ENCODE results near the gene CDK13.

The CDK13 gene

DNA sequence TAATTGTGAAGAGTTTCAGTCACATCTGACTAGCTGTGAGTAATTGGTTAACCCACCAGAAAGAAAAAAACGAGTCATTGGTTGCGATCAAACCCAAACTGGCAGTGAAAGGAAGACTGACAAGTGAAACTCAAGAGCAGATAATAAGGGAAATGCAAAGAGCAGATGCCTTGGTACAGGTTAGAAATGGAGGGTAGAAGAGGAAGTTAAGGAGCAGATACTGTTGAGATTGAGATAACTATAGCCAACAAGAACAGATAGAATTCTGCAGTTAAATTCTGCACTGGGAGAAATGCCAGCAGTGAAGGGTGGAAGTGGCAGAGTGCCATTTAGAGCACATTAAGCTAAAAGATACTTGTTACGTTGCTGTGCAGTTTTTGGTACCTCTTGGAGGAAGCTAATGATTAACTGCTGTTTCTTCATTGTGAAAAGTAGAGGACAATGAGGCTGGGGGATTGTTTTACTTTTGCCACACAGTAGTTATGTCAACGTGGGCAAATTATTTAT, 65.8 kb downstream of the CDK13 start:
- DNase-seq: no peak

DNA sequence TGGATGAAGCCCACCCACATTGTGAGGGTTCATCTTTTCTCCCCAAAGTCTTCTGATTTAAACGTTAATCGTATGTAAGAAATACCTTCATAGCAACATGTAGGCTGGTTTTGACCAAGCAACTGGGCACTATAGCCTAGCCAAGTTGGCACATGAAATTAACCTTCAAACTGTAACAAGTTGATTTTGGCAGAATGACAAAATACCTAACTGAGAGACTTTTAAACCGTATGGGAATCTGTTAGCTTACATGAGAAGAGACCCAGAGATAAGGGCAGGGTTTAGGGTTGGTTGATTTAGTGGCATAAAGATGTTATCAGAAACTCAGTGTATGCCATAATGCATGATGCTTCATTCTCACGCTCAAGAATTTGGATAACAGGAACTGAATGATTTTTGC, 69.5 kb downstream of the CDK13 start:
- DNase-seq: no peak

DNA sequence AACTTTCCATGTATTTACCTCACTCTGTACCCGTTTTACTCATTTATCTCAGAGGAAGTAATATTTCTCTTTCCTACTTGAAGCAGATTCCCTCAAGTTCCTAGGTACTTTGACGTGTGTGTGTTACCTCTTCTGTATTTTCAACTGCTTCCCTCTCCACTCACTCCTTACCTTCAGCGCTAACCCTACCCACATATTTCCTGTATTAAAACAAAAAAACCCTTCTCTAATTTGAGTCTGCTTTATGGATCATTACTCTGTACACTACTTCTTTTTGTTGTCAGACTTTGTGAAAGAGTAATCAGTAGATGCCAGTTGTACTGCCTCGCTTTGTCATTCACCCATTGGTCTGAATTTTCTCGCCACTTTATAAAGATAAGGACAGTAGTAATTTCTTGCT, 74.0 kb downstream of the CDK13 start:
- DNase-seq: no peak

DNA sequence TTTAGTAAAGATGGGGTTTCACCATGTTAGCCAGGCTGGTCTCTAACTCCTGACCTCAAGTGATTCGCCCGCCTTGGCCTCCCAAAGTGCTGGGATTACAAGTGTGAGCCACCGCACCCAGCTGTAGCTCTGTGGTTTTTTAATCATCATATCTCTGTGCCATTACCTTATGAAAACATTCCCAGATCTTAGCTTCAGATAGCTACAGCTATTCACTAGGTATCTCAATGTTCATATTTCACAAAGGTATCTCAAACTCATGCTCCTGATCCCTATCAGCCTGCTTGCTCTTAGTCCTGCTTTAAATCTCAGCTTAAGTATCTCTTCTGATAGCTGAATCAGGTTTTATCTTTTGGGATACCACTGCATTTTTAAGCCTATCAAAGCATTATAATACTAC, 74.8 kb downstream of the CDK13 start:
- no peak for DNase-seq

DNA sequence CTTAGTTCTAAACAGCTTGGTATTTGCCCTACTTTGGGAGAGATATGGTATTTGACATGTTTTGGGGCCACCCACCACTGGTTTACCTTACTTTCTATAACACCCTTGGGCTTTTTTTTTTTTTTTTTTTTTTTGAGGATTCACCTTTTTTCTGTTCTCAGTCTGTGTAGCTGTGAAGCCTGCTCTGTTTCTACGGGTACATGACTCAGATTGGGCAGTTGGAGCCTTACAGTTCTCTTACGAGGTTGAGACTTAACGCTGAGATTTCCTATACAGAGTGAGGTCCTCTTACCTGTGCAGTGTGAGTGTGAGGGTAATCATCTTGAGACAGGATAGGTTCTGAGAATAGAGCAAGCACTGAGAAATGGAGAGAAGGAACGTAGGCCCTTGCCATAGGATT, 77.5 kb downstream of the CDK13 start:
- no peak for DNase-seq

DNA sequence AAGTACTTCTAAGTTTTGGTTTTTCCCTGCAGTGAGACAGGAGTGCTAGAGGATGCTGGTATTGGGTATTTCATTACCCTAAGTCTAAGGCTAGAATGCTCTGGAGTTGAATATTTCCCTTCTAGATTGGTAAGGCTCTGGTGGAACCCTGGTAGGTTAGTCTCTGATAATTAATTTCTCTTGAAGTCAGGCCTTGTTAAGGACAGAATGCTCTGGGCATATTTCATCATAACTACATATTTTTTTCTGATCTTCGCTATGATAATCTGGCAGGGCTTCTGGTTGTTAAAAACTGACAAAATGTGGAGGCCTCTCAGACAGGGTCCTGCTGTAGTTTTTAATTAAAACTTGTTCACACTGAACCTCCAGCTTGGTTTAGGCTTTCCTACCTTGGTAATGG, 83.8 kb downstream of the CDK13 start:
- DNase-seq: no peak

DNA sequence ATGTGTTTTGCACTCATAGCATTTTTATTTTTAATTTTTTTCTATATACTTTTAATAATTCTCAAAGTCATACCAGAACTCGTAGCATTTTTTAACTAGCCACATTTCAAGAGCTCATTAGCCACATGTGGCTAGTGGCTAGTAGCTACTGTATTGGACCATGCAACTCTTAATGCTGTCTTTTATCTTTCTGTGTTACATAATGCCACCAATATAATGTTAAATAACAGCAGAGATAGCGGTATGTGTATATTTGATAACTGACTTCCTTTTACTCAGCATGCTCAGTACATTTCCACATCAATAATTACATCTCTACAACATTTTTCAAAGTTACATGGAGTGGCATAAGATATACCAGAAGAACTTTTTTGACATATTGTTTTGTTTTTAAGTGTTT, 91.4 kb downstream of the CDK13 start:
- no peak for DNase-seq

DNA sequence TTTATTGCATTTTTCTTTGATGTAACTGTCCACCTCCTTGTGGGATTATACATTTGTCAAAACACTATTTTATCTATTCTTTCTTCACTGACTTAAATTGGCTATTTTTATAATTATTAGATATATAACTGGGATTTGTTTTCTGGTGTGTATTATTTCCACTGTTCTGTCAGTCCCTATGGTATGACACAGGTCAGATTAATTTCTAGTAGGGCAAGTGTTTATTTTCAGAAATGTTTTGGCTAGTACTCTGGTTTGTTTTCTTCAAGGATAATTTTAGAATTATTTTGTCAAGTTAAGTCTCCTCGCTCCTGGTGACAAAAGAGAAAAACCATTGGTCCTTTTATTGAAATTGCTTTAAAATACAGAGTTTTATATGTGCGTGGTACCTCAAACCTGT, 93.1 kb downstream of the CDK13 start:
- DNase-seq: no peak

DNA sequence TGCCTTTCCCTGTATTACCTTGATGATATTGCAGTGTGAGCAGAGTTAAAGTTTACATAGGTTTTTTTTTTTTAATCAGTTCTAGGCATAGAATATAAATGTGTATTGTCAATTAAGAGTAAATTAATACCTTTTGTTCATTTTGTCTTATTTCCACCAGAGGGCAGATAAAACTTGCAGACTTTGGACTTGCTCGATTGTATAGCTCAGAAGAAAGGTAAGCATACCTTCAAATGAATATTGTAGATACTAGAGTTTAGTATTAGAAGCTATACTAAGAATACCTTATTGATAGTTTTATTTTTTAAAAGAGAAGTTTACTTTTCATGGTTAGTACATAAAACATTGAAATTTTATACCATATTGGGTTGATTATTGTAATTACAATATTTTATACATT, 97.6 kb downstream of the CDK13 start:
- DNase-seq: no peak

DNA sequence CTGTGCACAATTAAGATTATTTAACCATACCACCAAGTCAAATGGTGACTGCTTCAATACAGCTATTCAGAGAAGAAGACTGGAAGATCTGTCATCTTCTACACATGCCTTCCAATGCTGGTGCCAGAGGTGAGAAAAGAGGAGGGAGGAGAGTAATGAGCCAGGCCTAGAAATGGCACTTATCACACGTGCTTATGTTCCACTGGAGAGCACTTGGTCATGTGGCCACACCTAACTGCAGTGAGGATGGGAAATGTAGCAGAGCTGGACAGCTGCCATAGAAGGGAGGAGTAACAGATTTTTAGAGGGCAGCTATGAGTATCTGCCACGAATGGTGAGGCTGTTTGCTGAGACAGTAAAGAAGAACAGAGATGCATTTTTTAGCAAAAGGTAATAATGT, 107.2 kb downstream of the CDK13 start:
- DNase-seq: no peak

DNA sequence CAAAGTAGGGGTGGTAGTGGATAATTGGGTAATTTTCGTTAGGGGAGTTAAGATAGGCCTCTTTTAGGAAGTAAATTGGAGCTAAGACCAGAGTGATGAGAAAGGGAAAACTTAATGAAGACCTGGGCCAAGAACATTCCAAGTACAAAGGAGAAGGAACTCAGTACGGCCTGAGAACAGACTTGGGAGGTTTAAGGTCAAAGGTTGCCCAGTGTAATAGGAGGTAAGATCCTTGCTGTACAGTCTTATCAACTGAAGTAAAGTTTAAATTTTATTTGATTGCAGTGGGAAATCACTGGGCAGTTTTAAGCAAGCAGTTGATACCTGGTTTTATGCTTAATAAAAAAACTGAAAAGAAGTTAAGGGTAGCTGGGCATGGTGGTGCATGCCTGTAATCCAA, 108.0 kb downstream of the CDK13 start:
- DNase-seq: no peak

DNA sequence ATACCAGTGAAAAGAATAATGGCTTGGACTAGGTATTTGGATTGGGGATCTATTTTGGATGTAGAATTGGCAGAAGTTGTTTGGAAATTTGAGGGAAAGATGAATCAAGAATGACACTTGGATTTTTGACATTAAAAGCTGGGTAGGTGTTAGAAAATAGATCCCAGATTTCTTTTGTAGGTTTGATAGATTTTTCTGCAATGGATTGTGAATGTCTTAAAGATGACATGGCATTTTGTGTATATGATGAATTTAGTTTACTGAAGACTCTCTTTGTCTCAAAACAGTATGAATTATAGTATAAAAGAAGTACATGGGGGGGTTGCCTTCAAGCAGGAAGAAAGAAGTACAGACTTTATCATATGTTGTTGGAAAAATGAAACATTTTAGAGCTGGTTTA, 108.6 kb downstream of the CDK13 start:
- DNase-seq: no peak

DNA sequence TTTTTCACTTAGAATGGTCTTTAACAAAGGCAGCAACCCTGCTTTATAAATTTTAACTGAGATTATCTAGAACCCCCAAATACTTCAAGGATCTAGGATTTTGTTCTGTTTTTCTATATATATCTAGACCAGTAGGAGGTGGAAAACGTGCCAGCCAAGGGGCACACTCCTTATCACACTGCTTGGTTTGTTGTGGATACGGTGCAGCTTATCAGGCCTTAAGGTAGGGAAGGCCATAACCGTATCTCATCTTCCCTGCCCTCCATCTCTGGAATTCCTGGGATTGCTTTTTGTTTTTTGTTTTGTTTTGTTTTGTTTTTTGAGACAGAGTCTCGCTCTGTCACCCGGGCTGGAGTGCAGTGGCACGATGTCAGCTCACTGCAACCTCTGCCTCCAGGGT, 109.0 kb downstream of the CDK13 start:
- DNase-seq: no peak

DNA sequence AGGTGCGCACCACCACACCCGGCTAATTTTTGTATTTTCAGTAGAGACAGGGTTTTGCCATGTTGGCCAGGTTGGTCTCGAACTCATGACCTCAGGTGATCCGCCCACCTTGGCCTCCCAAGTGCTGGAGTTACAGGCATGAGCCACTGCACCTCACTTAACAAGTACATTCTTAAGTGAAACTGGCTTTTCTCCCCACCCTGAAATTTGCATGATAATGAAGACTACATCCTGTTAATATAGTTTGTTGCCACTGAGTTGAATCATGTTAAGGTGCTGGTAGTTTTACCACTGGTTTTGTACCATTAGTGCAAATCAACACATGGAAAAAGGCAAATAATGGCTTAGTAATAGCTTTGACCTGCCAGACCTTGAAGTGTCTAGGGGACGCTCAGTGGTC, 122.2 kb downstream of the CDK13 start:
- DNase-seq: no peak

DNA sequence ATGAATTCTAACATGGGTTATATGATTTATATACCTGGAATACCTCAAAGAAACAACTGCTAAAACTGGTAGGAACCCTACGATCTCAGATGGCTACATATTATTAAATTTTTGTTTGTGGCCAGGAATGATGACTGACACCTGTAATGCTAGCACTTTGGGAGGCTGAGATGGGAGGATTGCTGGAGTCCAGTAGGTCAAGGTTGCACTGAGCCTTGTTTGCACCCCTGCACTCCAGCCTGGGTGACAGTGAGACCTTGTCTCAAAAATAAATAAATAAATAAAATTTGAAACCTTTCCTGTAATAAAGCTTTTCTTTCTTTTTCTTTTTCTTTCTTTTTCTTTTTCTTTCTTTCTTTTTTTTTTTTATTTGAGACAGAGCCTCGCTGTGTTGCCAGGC, 123.2 kb downstream of the CDK13 start:
- no peak for DNase-seq

DNA sequence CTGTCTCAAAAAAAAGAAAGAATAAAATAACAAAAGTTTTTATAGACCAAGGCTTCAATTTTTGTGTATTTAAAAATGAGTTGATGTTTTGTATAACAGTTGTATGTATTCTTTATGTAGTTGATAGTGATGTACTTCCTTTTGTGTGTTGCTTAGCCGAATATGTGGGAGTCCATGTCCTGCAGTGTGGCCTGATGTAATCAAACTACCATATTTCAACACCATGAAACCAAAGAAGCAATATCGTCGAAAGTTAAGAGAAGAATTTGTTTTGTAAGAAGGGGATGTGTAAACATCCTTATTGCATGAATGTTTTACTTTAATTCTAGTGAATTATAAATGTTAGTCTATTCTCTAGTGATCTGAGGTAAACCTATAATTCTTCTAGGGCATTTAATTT, 127.8 kb downstream of the CDK13 start:
- no peak for DNase-seq

DNA sequence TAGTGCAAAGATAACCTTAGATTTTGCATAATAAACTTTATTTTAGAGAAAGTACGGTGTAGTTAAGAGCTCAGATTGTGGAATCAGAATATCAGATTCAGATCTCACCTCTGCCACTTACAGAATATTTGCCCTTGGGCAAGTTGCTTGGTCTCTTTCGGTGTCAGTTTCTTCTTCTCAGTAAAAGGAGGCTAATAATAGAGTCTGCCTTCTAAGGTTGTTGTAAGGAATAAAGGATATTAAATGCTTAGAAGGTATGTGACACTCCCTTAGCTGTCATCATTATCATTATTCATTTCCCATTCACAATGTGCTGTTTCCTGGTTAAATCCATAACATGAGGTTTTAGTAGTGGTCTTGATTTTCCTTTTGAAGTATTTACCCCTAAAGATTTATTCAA, 142.1 kb downstream of the CDK13 start:
- DNase-seq: no peak

DNA sequence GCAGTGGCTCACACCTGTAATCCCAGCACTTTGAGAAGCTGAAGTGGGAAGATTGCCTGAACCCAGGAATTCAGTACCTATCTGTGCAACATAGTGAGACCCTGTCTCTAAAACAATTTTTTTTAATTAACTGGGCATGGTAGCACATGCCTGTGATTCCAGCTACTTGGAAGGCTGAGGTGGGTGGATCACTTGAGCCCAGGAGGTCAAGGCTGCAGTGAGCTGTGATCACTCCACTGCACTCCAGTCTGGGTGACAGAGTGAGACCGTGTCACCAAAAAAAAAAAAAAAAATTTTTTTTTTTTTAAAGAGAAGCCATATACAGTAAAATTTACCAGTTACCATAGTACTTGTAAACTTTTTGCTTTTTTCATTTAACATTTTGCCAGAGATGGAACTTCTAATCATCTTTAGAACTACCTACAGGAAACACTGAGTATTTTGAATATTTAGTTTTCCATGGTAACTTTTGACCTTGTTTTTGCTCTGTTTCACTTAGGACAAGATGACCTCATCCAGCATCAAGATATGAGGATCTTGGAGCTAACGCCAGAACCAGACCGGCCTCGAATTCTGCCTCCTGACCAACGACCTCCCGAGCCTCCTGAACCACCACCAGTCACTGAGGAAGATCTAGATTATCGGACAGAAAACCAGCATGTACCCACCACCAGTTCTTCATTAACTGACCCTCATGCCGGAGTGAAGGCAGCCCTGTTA, 143.7 kb downstream of the CDK13 start:
- no peak for DNase-seq

DNA sequence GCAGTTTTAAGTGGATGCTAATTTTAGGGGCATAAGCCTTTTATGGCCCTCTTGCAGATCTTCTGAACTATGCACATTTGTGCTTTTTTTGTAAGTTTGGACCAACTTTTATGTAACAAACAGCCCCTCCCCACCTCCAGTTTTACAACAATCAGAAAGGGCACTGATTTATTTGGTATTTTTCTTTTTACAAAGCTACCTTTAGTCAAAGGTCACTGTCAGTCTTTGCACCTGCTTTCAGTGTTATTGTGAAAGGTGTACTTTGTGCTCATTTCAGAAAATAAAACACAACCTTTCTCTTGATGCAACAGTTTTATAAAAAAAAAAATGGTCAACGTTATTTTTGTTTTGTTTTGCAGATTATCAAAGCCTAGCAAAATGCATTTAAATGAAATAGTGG, 145.2 kb downstream of the CDK13 start:
- no peak for DNase-seq

DNA sequence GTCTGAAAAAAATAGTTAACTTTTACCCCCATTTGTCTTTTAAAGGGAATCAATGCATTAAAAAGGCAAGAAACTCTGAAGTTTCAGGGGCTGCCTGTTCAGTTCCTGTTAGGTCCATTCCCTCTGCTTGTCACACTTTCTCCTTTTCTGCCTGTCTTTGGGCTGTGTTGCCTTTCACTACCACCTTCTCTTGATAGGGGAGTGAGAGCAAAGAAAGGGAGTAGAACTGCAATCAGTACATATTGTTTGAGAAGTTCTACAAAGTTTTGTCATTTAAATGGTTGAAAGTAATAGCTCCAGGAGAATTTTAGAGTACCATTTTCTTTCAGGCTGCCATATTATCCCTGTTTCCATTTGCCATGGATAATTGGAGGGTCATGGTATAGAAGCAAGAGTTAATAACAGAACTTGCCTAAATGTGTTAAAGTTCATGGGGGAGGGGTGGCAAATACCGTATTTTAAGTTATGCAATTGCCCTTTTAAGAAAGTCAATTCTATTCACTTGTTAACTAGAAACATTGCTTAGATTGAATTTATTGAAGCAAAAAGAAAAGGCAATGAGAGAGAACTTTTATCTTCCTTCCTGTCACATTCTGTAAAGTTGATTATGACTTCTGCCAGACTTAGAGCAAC, 145.8 kb downstream of the CDK13 start:
- no peak for DNase-seq

DNA sequence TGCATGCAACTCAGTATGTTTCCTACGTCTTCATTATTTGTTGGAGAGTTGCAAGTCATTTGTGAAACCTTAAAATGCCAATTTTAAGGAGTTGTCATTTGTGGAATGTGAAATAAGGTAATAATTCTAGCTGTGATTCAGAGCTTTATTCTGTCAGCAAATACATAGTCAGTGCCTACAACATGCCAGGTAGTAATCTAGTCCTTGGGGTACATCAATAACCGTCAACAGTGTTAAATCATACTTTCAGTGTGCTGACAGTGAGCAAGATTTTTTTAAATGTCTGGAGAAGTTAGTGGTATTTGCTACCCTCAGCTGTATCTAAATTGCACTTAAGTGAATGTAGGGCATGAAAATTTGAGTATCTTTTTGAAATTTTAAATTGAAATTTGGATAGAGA, 147.7 kb downstream of the CDK13 start:
- no peak for DNase-seq

DNA sequence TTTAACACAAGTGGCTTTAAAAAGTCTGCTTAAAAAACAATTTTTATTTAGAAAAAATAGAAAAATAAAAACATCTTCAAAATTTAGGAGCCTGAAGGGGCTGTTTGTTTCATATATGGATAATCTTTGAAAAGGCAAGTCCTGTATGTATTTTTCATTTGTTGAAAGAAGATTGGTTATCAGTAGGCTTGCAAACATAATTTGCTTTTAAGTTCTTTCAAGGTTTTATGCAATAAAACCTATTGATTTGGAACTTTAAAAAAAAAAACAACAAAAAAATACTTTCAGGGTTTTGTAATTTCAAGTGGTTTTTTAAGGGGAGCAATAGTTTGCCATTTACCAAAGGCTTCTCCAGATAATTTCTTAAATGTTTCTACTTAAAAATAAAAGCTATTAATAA, 148.8 kb downstream of the CDK13 start:
- DNase-seq: no peak

DNA sequence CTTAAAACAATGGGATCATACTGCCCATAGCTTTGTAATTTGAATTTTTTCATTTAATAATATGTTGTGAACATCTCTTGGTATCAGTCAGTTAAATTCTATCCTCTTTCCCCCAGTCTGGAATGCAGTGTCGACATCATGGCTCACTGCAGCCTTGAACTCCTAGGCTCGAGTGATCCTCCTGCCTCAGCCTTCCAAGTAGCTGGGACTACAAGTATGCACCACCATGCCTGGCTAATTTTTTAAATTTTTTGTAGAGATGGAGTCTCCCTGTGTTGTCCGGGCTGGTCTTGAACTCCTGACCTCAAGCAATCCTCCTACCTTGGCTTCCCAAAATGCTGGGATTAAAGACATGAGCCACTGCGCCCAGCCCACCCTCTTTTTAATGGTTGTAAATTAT, 149.8 kb downstream of the CDK13 start:
- no peak for DNase-seq

DNA sequence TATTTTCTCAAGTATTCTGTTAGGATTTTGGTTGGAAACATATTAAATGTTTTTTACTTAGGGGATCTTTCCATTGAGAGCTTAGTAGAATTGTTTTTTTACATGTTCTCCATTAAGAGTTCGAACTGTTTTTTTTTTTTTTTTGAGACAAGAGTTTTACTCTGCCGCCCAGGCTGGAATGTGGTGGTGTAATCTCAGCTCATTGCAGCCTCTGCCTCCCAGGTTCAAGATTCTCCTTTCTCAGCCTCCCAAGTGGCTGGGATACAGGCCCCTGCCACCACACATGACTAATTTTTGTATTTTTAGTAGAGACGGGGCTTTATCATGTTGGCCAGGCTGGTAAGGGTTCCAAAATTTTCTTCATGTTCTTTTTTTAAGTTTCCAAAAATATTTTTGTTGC, 151.1 kb downstream of the CDK13 start:
- DNase-seq: no peak

DNA sequence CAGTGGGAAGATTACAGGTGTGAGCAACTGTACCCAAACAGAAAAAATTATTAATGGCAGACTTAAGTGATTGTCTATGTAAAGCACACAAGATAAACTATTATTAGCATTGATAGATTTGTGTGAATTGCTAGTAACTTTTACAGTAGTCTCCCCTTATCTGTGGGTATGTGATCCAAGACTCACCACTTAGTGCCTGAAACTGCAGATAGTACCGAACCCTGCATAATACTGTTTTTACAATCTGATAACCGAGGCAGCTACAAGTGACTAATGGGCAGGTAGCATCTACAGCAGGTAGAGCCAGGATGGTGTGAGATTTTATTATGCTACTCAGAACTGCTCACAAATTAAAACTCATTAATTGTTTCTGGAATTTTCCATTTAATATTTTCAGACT, 152.8 kb downstream of the CDK13 start:
- DNase-seq: no peak
